BLaER1 (cell line): Measurements from ENCODE around the gene DCAF7.

Experiments used
- H3K27ac ChIP-seq: shearing (Covaris generic); formaldehyde crosslinking; 2 replicates; pipeline ENCODE4 v1.8.1; 2022
- H3K27me3 ChIP-seq: shearing (Covaris generic); formaldehyde crosslinking; 2 replicates; pipeline ENCODE4 v1.8.1; 2022
- H3K36me3 ChIP-seq: shearing (Covaris generic); formaldehyde crosslinking; 2 replicates; pipeline ENCODE4 v1.8.1; 2022
- H3K4me1 ChIP-seq: shearing (Covaris generic); formaldehyde crosslinking; 2 replicates; pipeline ENCODE4 v1.8.1; 2022
- H3K4me2 ChIP-seq: shearing (Covaris generic); formaldehyde crosslinking; 2 replicates; pipeline ENCODE4 v1.8.1; 2022
- H3K4me3 ChIP-seq: shearing (Covaris generic); formaldehyde crosslinking; 2 replicates; pipeline ENCODE4 v1.8.1; 2022
- H3K9ac ChIP-seq: shearing (Covaris generic); formaldehyde crosslinking; 2 replicates; pipeline ENCODE4 v1.8.1; 2022
- H3K9me3 ChIP-seq: shearing (Covaris generic); formaldehyde crosslinking; 2 replicates; pipeline ENCODE4 v1.8.1; 2022
- H4K20me1 ChIP-seq: shearing (Covaris generic); formaldehyde crosslinking; 2 replicates; pipeline ENCODE4 v1.8.1; 2022
- Cebpa-rat ChIP-seq: shearing (Covaris generic); IDR thresholded peaks from 2 replicates; pipeline ENCODE4 v1.8.1; 2022

The DCAF7 gene

DNA sequence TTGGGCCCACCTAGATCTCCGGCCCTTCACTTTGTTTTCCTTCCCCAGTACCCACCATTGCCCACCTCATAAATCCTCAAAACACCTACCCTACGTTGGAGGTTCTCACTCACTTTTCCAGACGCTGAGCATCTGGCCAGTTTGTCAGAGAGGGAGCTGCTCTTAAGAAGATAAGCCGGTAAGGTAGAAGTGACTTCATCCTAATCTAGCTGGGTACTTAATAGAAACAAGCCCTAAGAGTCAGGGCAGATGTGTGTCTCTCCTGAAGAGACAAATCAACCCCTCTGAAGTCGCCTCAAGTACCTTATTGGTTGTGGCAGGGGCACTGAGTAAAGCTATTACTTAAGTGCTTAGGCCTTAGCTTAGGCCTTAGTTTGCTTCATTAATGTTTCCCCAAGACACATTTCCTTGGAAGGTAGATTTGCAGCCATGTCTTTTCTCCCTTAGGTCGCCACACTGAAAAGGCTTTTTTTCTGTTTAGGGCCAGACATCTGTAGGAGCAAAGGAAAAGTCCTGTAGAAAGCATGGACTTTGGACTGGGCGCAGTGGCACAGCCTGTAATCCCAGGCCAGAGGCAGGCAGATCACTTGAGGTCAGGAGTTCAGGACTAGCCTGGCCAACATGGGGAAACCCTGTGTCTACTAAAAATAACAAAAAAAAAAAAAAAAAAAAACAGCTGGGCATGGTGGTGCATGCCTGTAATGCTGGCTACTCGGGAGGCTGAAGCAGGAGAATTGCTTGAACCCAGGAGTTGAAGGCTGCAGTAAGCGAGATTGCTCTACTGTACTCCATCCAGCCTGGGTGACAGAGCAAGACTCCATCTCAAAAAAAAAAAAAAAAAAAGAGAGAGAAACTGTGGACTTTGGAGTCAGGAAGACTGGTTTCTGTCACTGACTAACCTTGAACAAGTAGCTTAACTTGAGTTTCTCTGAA is 51.4 kb downstream of the DCAF7 start:
- H3K4me3 ChIP-seq, result peak overlapping the region; percentile 92
- H3K9ac ChIP-seq, result peak overlapping the region; percentile 96
- peak overlapping the region; percentile 89 for H3K27ac ChIP-seq
- TF ChIP-seq Cebpa-rat, result no peak
- peaks cover 18% of the 10 kb centered on the region for H3K4me1 ChIP-seq
- no peaks in the 10 kb centered on the region for H3K27me3 ChIP-seq
- H3K36me3 ChIP-seq, result peaks cover 37% of the 10 kb centered on the region
- peak overlapping the region; percentile 95 for H3K4me2 ChIP-seq
- no peaks in the 10 kb centered on the region for H4K20me1 ChIP-seq
- no peaks in the 10 kb centered on the region for H3K9me3 ChIP-seq

DNA sequence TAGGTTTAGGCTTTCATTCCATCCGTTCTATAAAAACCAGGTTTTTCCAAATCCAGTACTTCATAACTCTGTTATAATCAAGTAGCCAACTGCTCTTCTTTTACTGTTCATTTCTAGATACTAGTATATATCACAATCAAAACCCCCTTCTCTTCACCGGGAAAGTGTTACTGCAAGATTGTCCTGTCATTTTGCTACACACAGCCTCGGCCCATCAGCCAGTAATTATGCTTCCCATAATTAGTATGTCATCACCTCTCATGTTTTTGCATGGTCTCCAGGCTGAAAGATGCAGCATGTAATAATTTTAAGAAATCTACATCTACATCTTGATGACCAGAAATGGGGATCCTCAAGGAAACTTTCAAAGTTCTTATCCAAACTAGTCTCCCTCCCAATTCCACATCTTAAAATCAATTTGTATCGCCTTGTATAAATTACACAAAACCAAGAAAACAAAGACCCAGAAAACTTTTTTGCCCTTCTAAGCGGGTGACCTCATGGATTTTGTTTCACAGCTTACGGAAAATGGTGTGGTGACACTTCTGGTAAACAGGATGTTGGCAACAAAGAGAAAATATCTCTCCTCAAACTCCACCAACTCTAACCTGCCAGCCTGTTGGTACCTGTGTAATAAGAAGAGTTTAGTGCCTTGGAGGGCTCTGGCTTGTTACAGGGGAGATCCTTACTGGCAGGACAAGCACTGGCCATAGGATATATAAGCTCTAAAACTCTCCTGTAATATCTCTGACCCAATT is 59.7 kb downstream of the DCAF7 start:
- no peaks in the 10 kb centered on the region for H3K9me3 ChIP-seq
- no peak for TF ChIP-seq Cebpa-rat
- H3K27me3 ChIP-seq, result no peaks in the 10 kb centered on the region
- H3K4me1 ChIP-seq, result no peaks in the 10 kb centered on the region
- no peak overlapping the region for H3K4me2 ChIP-seq
- peaks cover 65% of the 10 kb centered on the region for H3K36me3 ChIP-seq
- H3K4me3 ChIP-seq, result no peak overlapping the region
- no peak overlapping the region for H3K27ac ChIP-seq
- peaks cover 6% of the 10 kb centered on the region; the same call in 1 of the 2 replicates for H4K20me1 ChIP-seq
- no peak overlapping the region for H3K9ac ChIP-seq

DNA sequence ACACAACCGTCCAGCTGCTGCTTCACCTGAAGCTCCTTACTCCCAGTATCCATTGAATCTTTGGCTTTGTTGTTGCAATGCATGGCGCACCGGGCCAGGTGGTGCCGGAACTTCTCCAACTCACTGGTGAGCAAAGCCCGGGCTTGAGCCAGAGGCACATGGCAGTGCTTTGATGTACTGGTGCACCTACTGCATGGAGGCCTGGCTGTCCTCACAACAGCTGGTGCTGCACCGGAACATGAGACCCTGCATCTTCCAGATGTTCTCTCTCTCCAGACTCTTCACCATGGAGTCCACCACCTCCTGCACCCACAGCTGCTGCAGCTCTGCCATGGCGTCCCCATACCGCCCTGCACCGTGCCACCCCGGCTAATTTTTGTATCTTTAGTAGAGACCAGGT is 60.6 kb downstream of the DCAF7 start:
- Histone ChIP-seq H3K36me3 (peaks cover 56% of the 10 kb centered on the region), H3K4me1 (no peaks in the 10 kb centered on the region), H4K20me1 (peaks cover 6% of the 10 kb centered on the region; the same call in 1 of the 2 replicates), H3K9me3 (no peaks in the 10 kb centered on the region), H3K9ac (no peak overlapping the region), H3K27me3 (no peaks in the 10 kb centered on the region), H3K4me2 (no peak overlapping the region), H3K4me3 (no peak overlapping the region), H3K27ac (no peak overlapping the region)
- no peak for TF ChIP-seq Cebpa-rat

DNA sequence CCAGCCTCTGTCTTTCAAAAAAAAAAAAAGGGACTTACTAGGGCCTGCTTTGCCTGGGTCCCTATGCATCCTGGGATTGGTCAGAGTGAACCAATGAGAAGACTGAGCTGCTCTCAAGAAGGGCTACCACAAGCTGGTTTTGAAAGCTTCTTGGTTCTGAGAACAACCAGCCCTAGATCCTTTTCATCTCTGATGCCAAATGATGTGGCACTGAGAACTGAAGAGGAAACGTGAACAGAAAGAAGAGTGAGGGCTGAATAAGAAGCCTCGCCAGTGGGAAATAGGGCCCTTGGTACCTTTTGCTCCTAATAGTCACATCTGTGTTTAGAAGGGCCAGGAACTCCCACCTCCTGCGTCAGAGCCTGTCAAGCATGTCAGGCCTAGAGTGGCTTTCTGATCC is 61.1 kb downstream of the DCAF7 start:
- Histone ChIP-seq H4K20me1 (peaks cover 6% of the 10 kb centered on the region; the same call in 1 of the 2 replicates), H3K9me3 (no peaks in the 10 kb centered on the region), H3K36me3 (peaks cover 51% of the 10 kb centered on the region), H3K27me3 (no peaks in the 10 kb centered on the region), H3K4me3 (no peak overlapping the region), H3K4me1 (no peaks in the 10 kb centered on the region), H3K4me2 (no peak overlapping the region), H3K9ac (no peak overlapping the region), H3K27ac (no peak overlapping the region)
- TF ChIP-seq Cebpa-rat, result no peak

DNA sequence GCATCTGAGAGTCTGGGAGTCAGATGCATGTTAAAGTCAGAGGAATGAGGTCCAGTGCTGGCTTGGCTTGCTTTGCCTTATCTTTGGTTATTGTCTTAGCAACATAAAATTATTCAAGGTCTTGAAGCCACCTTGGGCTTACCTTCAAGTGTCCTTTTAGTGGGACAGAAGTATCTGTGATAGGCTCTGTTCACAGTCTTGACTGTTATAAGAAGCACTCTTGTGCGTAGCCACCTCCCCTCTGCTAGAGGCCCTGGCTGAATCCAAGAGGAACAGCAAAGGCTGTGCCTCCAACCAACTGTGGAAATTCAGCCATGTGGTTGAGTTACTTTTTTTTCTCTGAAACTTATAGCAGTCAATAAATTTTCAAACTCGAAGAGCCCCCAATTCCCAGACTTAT is 63.4 kb downstream of the DCAF7 start:
- Histone ChIP-seq H3K4me3 (no peak overlapping the region), H3K36me3 (peaks cover 28% of the 10 kb centered on the region), H3K27ac (no peak overlapping the region), H3K9ac (no peak overlapping the region), H3K27me3 (no peaks in the 10 kb centered on the region), H3K4me1 (no peaks in the 10 kb centered on the region), H4K20me1 (peaks cover 6% of the 10 kb centered on the region; the same call in 1 of the 2 replicates), H3K9me3 (no peaks in the 10 kb centered on the region), H3K4me2 (no peak overlapping the region)
- no peak for TF ChIP-seq Cebpa-rat

DNA sequence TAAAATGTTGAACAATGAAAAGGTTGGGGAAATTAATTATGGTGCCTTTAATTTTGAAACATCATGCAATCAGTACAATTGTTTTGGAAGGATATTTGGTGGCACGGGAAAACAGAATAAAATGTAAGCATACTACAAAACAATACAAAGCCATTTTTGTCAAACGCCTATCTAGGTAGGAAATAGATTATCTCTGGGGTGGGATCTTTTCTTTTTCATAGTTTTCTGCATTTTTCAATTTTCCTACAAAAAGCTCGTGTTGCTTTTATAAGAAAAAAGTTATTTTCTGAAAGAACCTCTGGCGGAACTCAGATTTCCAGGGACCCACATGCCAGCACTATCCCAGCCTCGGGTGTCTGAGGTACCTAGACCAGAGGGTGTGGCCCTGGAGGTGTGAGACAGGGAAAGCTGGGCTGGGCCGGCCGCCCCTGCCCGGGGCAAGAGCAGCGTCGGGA is 71.0 kb downstream of the DCAF7 start:
- Histone ChIP-seq H4K20me1 (peaks cover 38% of the 10 kb centered on the region), H3K27me3 (no peaks in the 10 kb centered on the region), H3K4me3 (peak overlapping the region; percentile 74), H3K9me3 (no peaks in the 10 kb centered on the region), H3K27ac (peak overlapping the region; percentile 80), H3K4me2 (peak overlapping the region; percentile 93), H3K36me3 (no peaks in the 10 kb centered on the region), H3K9ac (peak overlapping the region; percentile 84), H3K4me1 (peaks cover 33% of the 10 kb centered on the region)
- no peak for TF ChIP-seq Cebpa-rat

DNA sequence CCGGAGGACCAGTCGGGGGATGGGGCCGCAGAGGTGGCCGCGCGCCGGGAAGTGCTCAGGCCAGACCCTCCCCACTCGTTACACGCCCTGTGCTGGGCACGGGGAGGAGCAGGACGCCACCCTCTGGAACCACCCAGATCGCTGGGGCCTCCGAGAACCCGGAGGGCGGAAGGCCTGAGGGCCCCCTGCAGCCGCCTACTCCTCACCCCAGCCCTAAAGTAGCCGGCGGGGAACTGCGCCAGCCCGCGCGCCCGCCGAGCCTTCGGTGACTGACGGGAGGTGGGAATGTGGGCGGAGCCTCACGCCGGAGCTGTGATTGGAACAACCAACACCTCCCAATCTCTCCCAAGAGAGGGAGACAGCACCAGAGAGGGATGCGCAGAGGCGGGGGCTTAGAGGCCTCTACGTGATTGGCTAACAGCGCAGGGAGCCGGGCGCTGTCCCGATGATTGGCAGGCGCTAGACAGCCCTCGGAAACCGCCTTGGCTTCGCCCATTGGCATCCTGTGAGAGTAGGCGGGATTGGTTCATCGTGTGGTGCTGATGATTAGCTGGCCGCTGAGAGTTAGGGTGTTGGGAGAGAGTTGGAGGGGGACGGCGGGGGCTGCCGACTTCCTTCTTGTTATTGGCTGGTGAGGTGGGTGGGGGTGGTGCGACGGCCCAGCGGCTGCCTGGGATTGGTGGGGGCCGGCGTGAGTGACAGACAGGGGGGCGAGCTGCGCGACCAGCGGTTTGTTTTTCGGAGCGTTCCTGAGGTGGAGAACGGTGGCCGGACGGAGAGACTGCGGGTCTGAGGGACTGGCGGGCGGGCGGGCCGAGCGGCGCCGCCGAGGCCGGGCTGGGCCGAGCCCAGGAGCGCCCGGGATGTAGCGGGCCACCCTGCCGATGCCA is 71.7 kb downstream of the DCAF7 start, which contains the start of gene MAP3K3:
Gene MAP3K3 (plus strand): TSS at position 734 of the 890 bp plus-strand sequence. CDS start 343 bp downstream, outside the sequence.
- peak within 1 kb of the TSS; percentile 83 for H3K27ac ChIP-seq
- peak within 1 kb of the TSS; percentile 88 for H3K9ac ChIP-seq
- peak within 1 kb of the TSS; percentile 97 for H3K4me3 ChIP-seq
- H3K9me3 ChIP-seq, result no peaks in the 10 kb centered on the region
- peak within 1 kb of the TSS; percentile 93 for H3K4me2 ChIP-seq
- peaks cover 44% of the 10 kb centered on the region for H4K20me1 ChIP-seq
- no peaks in the 10 kb centered on the region for H3K27me3 ChIP-seq
- no peaks in the 10 kb centered on the region for H3K36me3 ChIP-seq
- peaks cover 39% of the 10 kb centered on the region for H3K4me1 ChIP-seq
- no peak; the same call in 1 of the 2 replicates for TF ChIP-seq Cebpa-rat

DNA sequence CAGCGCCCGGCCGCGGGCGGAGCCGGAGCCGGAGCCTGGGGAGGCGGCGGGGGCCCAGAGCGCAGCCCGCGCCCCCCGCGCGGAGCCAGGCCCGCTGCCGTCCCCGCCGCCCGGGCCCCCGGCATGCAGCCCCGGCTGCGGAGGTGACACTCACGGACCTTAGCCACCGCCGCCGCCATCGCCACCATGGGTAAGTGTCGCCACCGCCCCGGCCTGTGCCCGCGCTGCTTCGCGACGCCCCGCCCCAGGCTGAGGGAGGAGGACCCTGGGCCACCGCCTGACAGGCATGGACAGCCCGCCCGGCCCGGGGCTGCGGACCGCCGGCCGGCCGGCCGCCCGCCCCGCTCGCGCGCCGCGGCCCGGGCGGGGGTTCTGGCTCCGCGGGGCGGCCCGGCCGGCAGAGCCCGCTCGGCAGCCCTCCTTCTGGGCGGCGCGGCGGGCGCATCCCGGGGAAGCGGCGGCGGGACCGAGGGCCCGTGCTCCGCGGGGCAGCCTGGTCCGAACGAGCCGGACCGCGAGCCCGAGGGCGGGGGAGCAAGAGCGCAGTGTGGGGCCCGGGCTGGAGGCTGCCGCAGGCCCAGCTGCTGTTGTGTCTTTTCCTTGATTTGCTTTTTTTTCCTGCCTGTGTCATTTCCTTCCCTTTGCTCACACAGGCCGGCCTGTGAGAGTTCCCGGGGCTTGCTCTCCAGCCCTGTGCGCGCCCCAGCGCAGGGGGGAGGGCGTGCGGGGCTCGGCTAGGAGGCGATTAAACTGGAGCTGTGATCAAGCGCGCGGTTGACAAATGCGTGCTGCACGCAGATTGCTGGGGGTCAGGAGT is 72.5 kb downstream of the DCAF7 start:
- H3K4me2 ChIP-seq, result peak overlapping the region; percentile 89
- H3K9me3 ChIP-seq, result no peaks in the 10 kb centered on the region
- peaks cover 53% of the 10 kb centered on the region for H4K20me1 ChIP-seq
- H3K27ac ChIP-seq, result peak overlapping the region; percentile 83
- H3K9ac ChIP-seq, result peak overlapping the region; percentile 88
- TF ChIP-seq Cebpa-rat, result no peak
- H3K4me3 ChIP-seq, result peak overlapping the region; percentile 97
- no peaks in the 10 kb centered on the region for H3K27me3 ChIP-seq
- H3K36me3 ChIP-seq, result no peaks in the 10 kb centered on the region
- peaks cover 45% of the 10 kb centered on the region for H3K4me1 ChIP-seq
